ENCODE results near the gene MYEF2.

DNA sequence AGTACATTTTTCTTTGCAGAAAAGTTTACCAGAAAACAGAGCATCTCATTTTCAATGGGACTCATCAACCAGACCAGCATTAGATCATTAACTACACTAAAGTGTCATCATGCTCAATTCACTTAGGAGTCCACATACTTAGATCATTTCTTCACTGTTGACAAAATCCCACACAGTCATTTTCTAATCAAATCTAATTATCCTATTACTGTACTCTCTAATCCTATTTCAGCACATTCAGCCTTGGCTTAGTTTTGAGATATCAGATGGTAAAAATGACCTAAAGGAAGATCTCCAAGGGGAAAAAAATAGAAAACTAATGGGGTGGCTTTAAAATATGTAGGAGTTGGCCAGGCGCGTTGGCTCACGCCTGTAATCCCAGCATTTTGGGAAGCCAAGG is 8.2 kb upstream of the MYEF2 start:
- TF ChIP-seq ZBTB33 (IDR thresholded peaks at IDR 0.05; ENCODE audit: borderline replicate concordance, low read depth), result no peak
- no peak for TF ChIP-seq EP300 (IDR thresholded peaks at IDR 0.05; ENCODE audit: borderline replicate concordance in 1 of 2, low read depth in 1 of 2, low read length in 1 of 2)
